ENCODE data around the gene ALKBH8.
"Not testable (repeated sequence)": the region's sequence is repeated elsewhere in the genome, so short reads cannot be mapped to it uniquely, and the experiment has no call there.

Gene ALKBH8

DNA sequence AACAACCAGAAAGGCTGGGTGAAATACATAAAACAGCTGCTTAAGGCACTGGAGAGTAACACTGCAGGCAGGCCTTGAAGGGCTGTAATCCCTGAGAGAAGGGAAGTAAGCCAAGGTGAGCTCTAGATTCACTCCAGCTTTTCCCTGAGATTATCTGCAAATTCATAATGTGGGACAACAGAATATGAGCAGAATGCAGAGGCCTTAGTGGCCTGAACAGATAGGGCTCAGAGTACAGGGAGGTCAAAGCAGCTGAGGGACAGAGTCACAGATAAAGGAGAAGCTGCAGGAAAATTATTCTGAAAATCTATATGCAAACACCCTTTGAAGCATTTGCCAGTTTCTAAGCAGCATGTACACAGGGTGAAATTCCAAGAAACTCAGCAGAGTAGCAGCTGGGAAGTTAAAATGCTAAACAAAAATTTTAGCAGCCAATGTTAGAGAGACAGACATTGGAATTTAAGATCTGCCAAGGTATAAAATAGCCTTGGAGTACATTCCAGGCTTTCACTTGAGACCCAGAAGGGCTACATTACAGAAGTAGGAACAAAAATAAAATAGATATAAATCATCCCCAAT lies 59.8 kb downstream of the ALKBH8 start:
- no peak for DNase-seq (ENCODE audit: low read depth)

GRCh38 chr11:107504981-107505380 lies 60.6 kb downstream of the ALKBH8 start:
- DNase-seq (ENCODE audit: low read depth) = no peak

GRCh38 chr11:107501713-107502112 lies 63.8 kb downstream of the ALKBH8 start:
- no peak for DNase-seq (ENCODE audit: low read depth)

GRCh38 chr11:107497371-107497770 lies 68.2 kb downstream of the ALKBH8 start:
- DNase-seq (ENCODE audit: low read depth) = not testable (repeated sequence)

- no peak for DNase-seq (ENCODE audit: low read depth)
Observed at GRCh38 chr11:107496011-107496410, 69.5 kb downstream of the ALKBH8 start.

- no peak for DNase-seq (ENCODE audit: low read depth)
Observed at GRCh38 chr11:107494055-107494454, 71.5 kb downstream of the ALKBH8 start.

DNA sequence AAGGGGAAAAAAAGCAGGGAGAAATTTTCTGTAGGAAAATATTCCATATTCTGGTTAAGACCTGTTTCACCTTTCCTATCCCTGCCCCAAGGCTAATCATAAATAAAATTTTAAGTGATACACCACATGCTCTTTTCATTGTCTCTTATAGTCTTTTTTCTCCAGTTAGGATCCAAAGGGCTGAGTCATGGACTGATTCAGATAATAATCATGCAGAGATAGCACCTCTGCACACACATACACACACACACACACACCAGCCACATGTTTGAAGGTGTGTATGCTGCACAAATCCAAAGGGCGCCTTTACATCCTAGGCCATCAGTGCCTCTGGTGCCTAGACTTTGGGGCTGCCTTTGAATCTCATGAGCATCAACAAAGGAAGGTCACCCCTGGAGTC lies 72.4 kb downstream of the ALKBH8 start:
- DNase-seq (ENCODE audit: low read depth) = peak; percentile 84

GRCh38 chr11:107490836-107491235 lies 74.7 kb downstream of the ALKBH8 start:
- no peak for DNase-seq (ENCODE audit: low read depth)

DNA sequence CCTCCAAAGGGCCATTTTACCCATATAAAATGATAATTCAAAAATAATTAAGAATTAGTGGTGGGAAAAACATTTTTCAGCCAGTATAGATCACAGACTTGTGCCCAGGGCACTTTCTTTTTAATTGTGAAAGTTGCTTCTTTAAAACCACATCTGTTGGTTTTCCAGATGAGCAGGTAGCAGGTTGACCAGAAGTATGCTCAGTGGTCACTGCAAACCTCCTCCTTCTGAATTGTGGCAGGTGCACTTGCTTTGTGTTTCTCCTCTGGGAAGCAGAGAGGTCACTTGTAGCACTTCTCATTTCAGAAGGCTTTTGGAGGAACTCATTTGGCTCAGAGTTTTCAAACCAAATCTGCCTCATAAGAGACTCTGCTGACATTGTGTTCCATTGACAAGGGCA lies 83.3 kb downstream of the ALKBH8 start:
- no peak for DNase-seq (ENCODE audit: low read depth)

- no peak for DNase-seq (ENCODE audit: low read depth)
Observed at GRCh38 chr11:107478922-107479321, 86.6 kb downstream of the ALKBH8 start.

DNA sequence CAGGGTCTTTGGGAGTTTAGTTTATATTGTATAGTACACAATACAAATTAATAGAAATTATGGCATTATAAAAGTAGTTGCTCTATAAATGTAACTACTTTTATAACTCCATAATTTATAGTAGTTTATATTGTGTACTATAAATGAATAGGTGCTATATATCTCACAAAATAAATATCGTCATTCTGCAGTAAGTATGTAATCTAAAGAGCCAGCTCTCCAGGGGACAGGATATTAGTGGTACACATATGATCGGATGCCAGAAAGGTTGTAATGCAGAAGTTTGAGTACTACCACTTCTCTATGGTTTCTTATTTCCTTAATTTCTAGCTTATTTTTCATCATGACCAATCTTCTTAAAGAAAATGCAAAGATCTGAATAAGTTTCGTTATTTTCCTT lies 87.7 kb downstream of the ALKBH8 start:
- no peak for DNase-seq (ENCODE audit: low read depth)

DNA sequence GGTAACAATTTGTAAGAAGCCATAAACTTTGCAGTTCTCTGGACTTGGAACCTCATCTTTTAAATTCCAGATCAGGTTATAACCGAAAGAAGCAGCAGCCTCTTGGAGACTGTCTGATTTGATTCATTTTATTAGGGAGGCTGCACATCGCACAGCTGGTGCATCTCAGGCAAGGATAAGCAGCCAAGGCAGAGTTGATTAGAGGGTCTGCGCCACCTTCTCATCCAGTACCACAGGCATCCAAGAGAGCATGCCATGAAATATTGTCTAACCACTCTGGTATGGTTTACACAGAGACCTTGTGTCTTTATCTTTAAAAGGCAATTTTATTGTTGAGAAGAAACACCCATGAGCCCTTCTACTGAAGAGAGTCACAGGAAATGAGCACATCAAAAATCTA lies 91.7 kb downstream of the ALKBH8 start:
- DNase-seq (ENCODE audit: low read depth) = no peak

DNA sequence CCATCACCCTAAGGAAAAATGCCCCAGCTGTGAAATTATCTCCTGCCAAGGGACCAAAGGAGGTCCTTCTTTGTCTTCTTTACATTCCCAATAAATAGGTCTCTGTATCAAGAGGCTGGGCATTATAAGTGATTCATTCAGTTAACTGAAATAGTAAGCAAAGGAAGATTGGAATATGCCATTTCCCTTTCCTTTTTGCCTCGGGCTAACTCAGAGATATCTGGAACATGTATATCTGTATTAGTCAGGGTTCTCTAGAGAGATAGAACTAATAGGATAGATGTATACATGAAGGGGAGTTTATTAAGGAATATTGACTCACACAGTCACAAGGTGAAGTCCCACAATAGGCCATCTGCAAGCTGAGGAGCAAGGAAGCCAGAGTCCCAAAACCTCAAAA lies 92.6 kb downstream of the ALKBH8 start:
- peak; percentile 56 for DNase-seq (ENCODE audit: low read depth)

GRCh38 chr11:107468596-107468995 lies 96.9 kb downstream of the ALKBH8 start:
- peak; percentile 41 for DNase-seq (ENCODE audit: low read depth)

- no peak for DNase-seq (ENCODE audit: low read depth)
Observed at GRCh38 chr11:107467696-107468095, 97.8 kb downstream of the ALKBH8 start.

GRCh38 chr11:107466275-107466866 lies 99.2 kb downstream of the ALKBH8 start:
- DNase-seq (ENCODE audit: low read depth) = not testable (repeated sequence)

DNA sequence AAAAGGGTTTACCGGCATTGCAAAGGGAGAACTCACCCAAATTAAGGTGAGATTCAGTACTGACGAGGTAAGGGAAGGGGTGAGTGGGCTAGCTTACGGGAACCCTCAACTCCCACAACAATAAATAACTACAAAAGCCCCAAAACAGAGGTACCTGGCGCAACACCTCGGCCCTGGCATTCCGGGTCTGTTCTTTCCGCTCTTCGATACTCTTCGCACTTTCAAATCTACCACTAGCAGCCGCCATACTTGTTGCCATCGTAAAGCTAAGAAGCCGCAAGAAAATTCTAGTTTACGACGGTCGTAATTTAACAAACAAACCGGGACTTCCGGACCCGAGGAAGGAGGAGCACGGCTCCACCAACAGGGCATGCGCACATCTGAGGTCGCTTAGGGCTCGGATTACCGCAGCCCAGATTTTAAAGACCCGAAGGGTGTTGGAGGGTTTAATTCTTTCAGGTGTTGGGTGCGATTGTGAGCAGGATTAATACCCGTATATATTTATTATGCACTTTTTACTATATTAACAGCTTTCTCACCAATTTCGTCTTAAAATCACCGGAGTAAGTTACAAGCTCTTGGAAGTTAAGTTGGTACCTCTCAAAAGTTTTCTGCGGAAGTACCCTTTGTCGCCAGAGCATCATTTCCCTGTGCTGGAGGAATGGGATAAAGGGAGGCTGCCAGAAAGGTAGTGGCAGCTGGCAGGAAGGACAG lies 107.8 kb downstream of the ALKBH8 start, which contains the start of gene CWF19L2:
Gene CWF19L2, minus strand, starts transcription at position 268 of the 714 bp plus-strand sequence. Its CDS starts 9 bp downstream, at position 259.
- peak; percentile 98 for DNase-seq (ENCODE audit: low read depth)

GRCh38 chr11:107457205-107457557 lies 108.4 kb downstream of the ALKBH8 start:
- DNase-seq (ENCODE audit: low read depth) = peak; percentile 34

- no peak for DNase-seq (ENCODE audit: low read depth)
Observed at GRCh38 chr11:107453594-107454286, 111.8 kb downstream of the ALKBH8 start.

All from ELR (cell line).